HCT116 (cell line): Measurements from ENCODE around the gene SIGLEC7. TPM values are rescaled to one million over a fixed set of nuclear protein-coding genes. Genes with fewer than 3 reads are reported as not detected.

Experiments
- ATAC-seq: fragments of 200-7000 bp; cut with Tn5 transposase; 2 replicates; pipeline ENCODE4 v1.9.1; 2020; ENCODE audit warnings: mild to moderate bottlenecking, moderate library complexity
- BruUV-seq: library from RNA; stranded (reverse); fragments of 400-500 nt; replicated peaks from 2 replicates; lab custom pipeline; 2021; lab: Mats Ljungman, UMichigan
- CTCF ChIA-PET: fragments of 300-600 bp; sonication (Branson Sonifier 250); formaldehyde crosslinking; loops from one replicate; lab custom pipeline; 2021; ENCODE audit warnings: antibody characterized with exemption; lab: Charles Lee
- POLR2A ChIA-PET: fragments of 300-600, 350-600 bp; sonication (Branson Sonifier 250); formaldehyde crosslinking; loops from one replicate; lab custom pipeline; 2021; ENCODE audit warnings: antibody characterized with exemption; lab: Charles Lee
- RAD21 ChIA-PET, 2 experiments: fragments of 300-600 bp; sonication (Branson Sonifier 250); formaldehyde crosslinking; loops; one replicate each; lab custom pipeline; 2023; ENCODE audit warnings: low total read pairs in 2 of 2; ENCODE audit not compliant: uncharacterized antibody in 2 of 2, unreplicated experiment in 2 of 2, low non-redundant PET in 1 of 2; lab: Charles Lee
- DNase-seq: peaks from one replicate; pipeline ENCODE4 v3.0.0-alpha.2; 2010; ENCODE audit warnings: low read depth, low spot score
- H2AFZ ChIP-seq: fragments of 200-600 bp; shearing (Covaris generic), sonication (generic); 2 replicates; pipeline ENCODE4 v1.6.1; 2017; ENCODE audit warnings: low read depth, mixed run types, mixed read lengths, antibody characterized with exemption, low read length; ENCODE audit not compliant: poor library complexity, severe bottlenecking
- H3K27ac ChIP-seq: 2 replicates; pipeline ENCODE4 v1.5.1; 2012; ENCODE audit warnings: low read depth, low read length
- H3K27me3 ChIP-seq: fragments of 200-600 bp; sonication (generic); 2 replicates; pipeline ENCODE4 v1.6.1; 2016; ENCODE audit warnings: mixed run types, low read length, mixed read lengths; ENCODE audit not compliant: insufficient read depth
- H3K36me3 ChIP-seq, 2 experiments: fragments of 200-500 bp in 1 of 2; fragments of 200-600 bp in 1 of 2; sonication (Bioruptor generic) in 1 of 2; sonication (generic) in 1 of 2; 2 replicates each; pipeline versions ENCODE4 v1.5.1 to v1.6.1; 2014 to 2016; ENCODE audit warnings: low read length in 2 of 2, inconsistent platforms in 1 of 2, mixed read lengths in 1 of 2, mixed run types in 1 of 2; ENCODE audit not compliant: insufficient read depth in 2 of 2, control insufficient read depth in 1 of 2
- H3K4me1 ChIP-seq, 2 experiments: fragments of 200-600 bp in 1 of 2; sonication (generic) in 1 of 2; 2 replicates each; pipeline versions ENCODE4 v1.5.1 to v1.6.1; 2012 to 2017; ENCODE audit warnings: low read length in 2 of 2, inconsistent platforms in 1 of 2, mild to moderate bottlenecking in 1 of 2, mixed read lengths in 1 of 2, mixed run types in 1 of 2, moderate library complexity in 1 of 2; ENCODE audit not compliant: insufficient read depth in 2 of 2, control insufficient read depth in 1 of 2
- H3K4me2 ChIP-seq: fragments of 200-600 bp; sonication (generic); 2 replicates; pipeline ENCODE4 v1.6.1; 2017; ENCODE audit warnings: mixed run types, low read length, mixed read lengths
- H3K4me3 ChIP-seq, 2 experiments: fragments of 200-600 bp in 1 of 2; sonication (generic) in 1 of 2; replicated peaks in 1 of 2; 2 replicates each; pipeline ENCODE4 v1.5.1; 2011 to 2016; ENCODE audit warnings: low read length in 2 of 2, control low read depth in 1 of 2, low read depth in 1 of 2, mild to moderate bottlenecking in 1 of 2, mixed read lengths in 1 of 2, mixed run types in 1 of 2
- H3K79me2 ChIP-seq: fragments of 200-600 bp; sonication (generic); 2 replicates; pipeline ENCODE4 v1.6.1; 2017; ENCODE audit warnings: mild to moderate bottlenecking, mixed run types, low read length, moderate library complexity, mixed read lengths; ENCODE audit not compliant: insufficient read depth
- H3K9ac ChIP-seq: fragments of 200-600 bp; sonication (generic); 2 replicates; pipeline ENCODE4 v1.6.1; 2016; ENCODE audit warnings: low read length, mixed read lengths
- H3K9me2 ChIP-seq: fragments of 200-600 bp; sonication (generic), shearing (Covaris generic); 2 replicates; pipeline ENCODE4 v1.6.1; 2017; ENCODE audit warnings: mixed run types, mild to moderate bottlenecking, moderate library complexity; ENCODE audit not compliant: insufficient read depth
- H3K9me3 ChIP-seq, 2 experiments: fragments of 200-500 bp in 1 of 2; fragments of 200-600 bp in 1 of 2; sonication (Bioruptor generic) in 1 of 2; sonication (generic) in 1 of 2; 2 replicates each; pipeline ENCODE4 v1.6.1; 2014 to 2017; ENCODE audit warnings: low read length in 2 of 2, mixed read lengths in 2 of 2, inconsistent platforms in 1 of 2, low read depth in 1 of 2, mild to moderate bottlenecking in 1 of 2, mixed run types in 1 of 2, moderate library complexity in 1 of 2; ENCODE audit not compliant: control insufficient read depth in 1 of 2, insufficient read depth in 1 of 2
- H4K20me1 ChIP-seq: fragments of 200-600 bp; sonication (generic), shearing (Covaris generic); 2 replicates; pipeline ENCODE4 v1.6.1; 2017; ENCODE audit warnings: mixed run types, mild to moderate bottlenecking, moderate library complexity; ENCODE audit not compliant: insufficient read depth
- ATF3 ChIP-seq: IDR thresholded peaks from 2 replicates; pipeline ENCODE4 v1.6.1; 2012
- CEBPB ChIP-seq: IDR thresholded peaks from 2 replicates; pipeline ENCODE4 v1.6.1; 2012; ENCODE audit warnings: low read depth
- CTCF ChIP-seq, 3 experiments: fragments of 200-600 bp in 1 of 3; sonication (generic) in 1 of 3; IDR thresholded peaks in 2 of 3; conservative IDR thresholded peaks in 1 of 3; 2 replicates each; pipeline ENCODE4 v1.5.1; 2012 to 2017; ENCODE audit warnings: low read depth in 2 of 3, low read length in 2 of 3, antibody characterized with exemption in 1 of 3, borderline replicate concordance in 1 of 3, control low read depth in 1 of 3, mild to moderate bottlenecking in 1 of 3, mixed read lengths in 1 of 3, mixed run types in 1 of 3, moderate library complexity in 1 of 3; ENCODE audit not compliant: insufficient read depth in 1 of 3
- EGR1 ChIP-seq: IDR thresholded peaks from 2 replicates; pipeline ENCODE4 v1.6.1; 2012; ENCODE audit warnings: low read depth
- ELF1 ChIP-seq: IDR thresholded peaks from 2 replicates; pipeline ENCODE4 v1.6.1; 2012; ENCODE audit warnings: low read depth, borderline replicate concordance
- EZH2phosphoT487 ChIP-seq: fragments of 200-600 bp; IDR thresholded peaks from 2 replicates; pipeline ENCODE4 v1.6.1; 2018; ENCODE audit warnings: antibody characterized with exemption, borderline replicate concordance
- MAX ChIP-seq: IDR thresholded peaks from 2 replicates; pipeline ENCODE4 v1.6.1; 2012
- POLR2A ChIP-seq: IDR thresholded peaks from 2 replicates; pipeline ENCODE4 v1.7.0; 2011; ENCODE audit warnings: borderline replicate concordance; ENCODE audit not compliant: insufficient read depth, insufficient read length; ENCODE audit errors: extremely low read depth
- POLR2AphosphoS5 ChIP-seq: IDR thresholded peaks from 2 replicates; pipeline ENCODE4 v1.6.1; 2011; ENCODE audit warnings: mild to moderate bottlenecking, low read depth, low read length, moderate library complexity
- RAD21 ChIP-seq: IDR thresholded peaks from 2 replicates; pipeline ENCODE4 v1.6.1; 2012; ENCODE audit warnings: low read depth, mild to moderate bottlenecking
- REST ChIP-seq: IDR thresholded peaks from 2 replicates; pipeline ENCODE4 v1.6.1; 2012; ENCODE audit warnings: low read depth
- SIN3A ChIP-seq: IDR thresholded peaks from 2 replicates; pipeline ENCODE4 v1.6.1; 2012; ENCODE audit warnings: low read depth
- ZNF274 ChIP-seq: fragments of 200-500 bp; sonication (Bioruptor generic); IDR thresholded peaks from 2 replicates; pipeline ENCODE4 v1.6.1; 2014; ENCODE audit warnings: mild to moderate bottlenecking, low read depth, low read length, inconsistent platforms
- intact Hi-C: fragments of 100-400 bp; cut with micrococcal nuclease; formaldehyde crosslinking; loops from 2 replicates; pipeline ENCODE4 v1.10.0; 2022
- total RNA-seq: library from RNA; stranded (reverse); gene quantifications from one replicate; pipeline ENCODE4 v1.2.1, GENCODE V29; 2021; ENCODE audit not compliant: unreplicated experiment

SIGLEC7 gene
- total RNA-seq, 1 experiment from 2014 or later = not detected

GRCh38 chr19:51148580-51148979 is 6.5 kb downstream of the SIGLEC7 start:
- RAD21 ChIA-PET = no interaction called here
- TF ChIP-seq RAD21 (no peak), SIN3A (no peak), ZNF274 (no peak), CEBPB (no peak), CTCF (IDR thresholded peaks at IDR 0.05 in 2 of 3, conservative IDR thresholded peaks at IDR 0.05 in 1 of 3; ENCODE audit: borderline replicate concordance in 1 of 3, insufficient read depth in 1 of 3, low read depth in 2 of 3, low read length in 2 of 3) (no peak), ELF1 (no peak), EZH2phosphoT487 (no peak), ATF3 (no peak)
- Histone ChIP-seq H3K4me3 (no peak overlapping the region), H3K36me3 (no peaks in the 10 kb centered on the region), H3K79me2 (no peaks in the 10 kb centered on the region), H2AFZ (no peak overlapping the region), H3K27ac (no peak overlapping the region), H3K27me3 (no peaks in the 10 kb centered on the region), H3K9me2 (no peaks in the 10 kb centered on the region), H3K4me2 (no peak overlapping the region), H3K9me3 (no peaks in the 10 kb centered on the region), H3K4me1 (no peaks in the 10 kb centered on the region), H4K20me1 (no peaks in the 10 kb centered on the region), H3K9ac (no peak overlapping the region)
- CTCF ChIA-PET = interaction anchor here (1.3 to 1.5 kb wide), 2 partner anchors 10 to 111 kb away, joined by 4 read pairs; no protein-coding TSS in a partner anchor
- BruUV-seq = no TSS peak
- no peak for ATAC-seq
- DNase-seq = no peak
- intact Hi-C loops = no loop called here
- POLR2A ChIA-PET = no interaction called here

- Histone ChIP-seq H3K9me3 (no peaks in the 10 kb centered on the region), H3K4me1 (no peaks in the 10 kb centered on the region), H3K27ac (no peak overlapping the region), H3K36me3 (no peaks in the 10 kb centered on the region), H3K79me2 (no peaks in the 10 kb centered on the region), H2AFZ (no peak overlapping the region), H3K4me3 (no peak overlapping the region), H3K27me3 (no peaks in the 10 kb centered on the region), H3K4me2 (no peak overlapping the region), H4K20me1 (no peaks in the 10 kb centered on the region), H3K9ac (no peak overlapping the region), H3K9me2 (no peaks in the 10 kb centered on the region)
- no peak for ATAC-seq
- RAD21 ChIA-PET = no interaction called here
- no TSS peak for BruUV-seq
- no peak for DNase-seq
- intact Hi-C loops = no loop called here
- POLR2A ChIA-PET = no interaction called here
- CTCF ChIA-PET = no interaction called here
- TF ChIP-seq RAD21 = no peak
- no peak for TF ChIP-seq REST
- TF ChIP-seq EGR1 = no peak
- TF ChIP-seq POLR2AphosphoS5 = no peak
- no peak for TF ChIP-seq MAX
- no peak for TF ChIP-seq POLR2A
- TF ChIP-seq CEBPB = no peak
Measured at GRCh38 chr19:51150627-51151026, 8.5 kb downstream of the SIGLEC7 start.
